ENCODE data around the gene RBPJL.

RBPJL gene

GRCh38 chr20:45258259-45258658 is 48.4 kb upstream of the RBPJL start:
- Histone ChIP-seq H3K36me3 (replicated peaks; ENCODE audit: insufficient read depth, low read length) (no peaks in the 10 kb centered on the region), H3K27ac (ENCODE audit: low read length) (no peak overlapping the region), H3F3A (ENCODE audit: insufficient read depth, low read length) (peaks cover 15% of the 10 kb centered on the region), H3K79me2 (ENCODE audit: low read length) (no peaks in the 10 kb centered on the region), H3K9me3 (replicated peaks; ENCODE audit: insufficient read depth, low read length) (no peaks in the 10 kb centered on the region), H3K4me2 (ENCODE audit: low read depth, low read length) (no peak overlapping the region), H3K9me2 (replicated peaks; ENCODE audit: insufficient read depth, low read length) (no peaks in the 10 kb centered on the region), H3K27me3 (replicated peaks; ENCODE audit: insufficient read depth, low read length) (no peaks in the 10 kb centered on the region), H3K4me1 (ENCODE audit: low read length) (peaks cover 15% of the 10 kb centered on the region), H2AFZ (ENCODE audit: low read length) (no peak overlapping the region), H3K4me3 (ENCODE audit: low read length) (no peak overlapping the region), H3K9ac (ENCODE audit: low read length) (no peak overlapping the region), H4K20me1 (ENCODE audit: insufficient read depth, low read length) (no peaks in the 10 kb centered on the region)
- no peak for DNase-seq
- no peak for TF ChIP-seq EZH2phosphoT487 (IDR thresholded peaks at IDR 0.05; ENCODE audit: low read length)
- TF ChIP-seq, protein P1, sequence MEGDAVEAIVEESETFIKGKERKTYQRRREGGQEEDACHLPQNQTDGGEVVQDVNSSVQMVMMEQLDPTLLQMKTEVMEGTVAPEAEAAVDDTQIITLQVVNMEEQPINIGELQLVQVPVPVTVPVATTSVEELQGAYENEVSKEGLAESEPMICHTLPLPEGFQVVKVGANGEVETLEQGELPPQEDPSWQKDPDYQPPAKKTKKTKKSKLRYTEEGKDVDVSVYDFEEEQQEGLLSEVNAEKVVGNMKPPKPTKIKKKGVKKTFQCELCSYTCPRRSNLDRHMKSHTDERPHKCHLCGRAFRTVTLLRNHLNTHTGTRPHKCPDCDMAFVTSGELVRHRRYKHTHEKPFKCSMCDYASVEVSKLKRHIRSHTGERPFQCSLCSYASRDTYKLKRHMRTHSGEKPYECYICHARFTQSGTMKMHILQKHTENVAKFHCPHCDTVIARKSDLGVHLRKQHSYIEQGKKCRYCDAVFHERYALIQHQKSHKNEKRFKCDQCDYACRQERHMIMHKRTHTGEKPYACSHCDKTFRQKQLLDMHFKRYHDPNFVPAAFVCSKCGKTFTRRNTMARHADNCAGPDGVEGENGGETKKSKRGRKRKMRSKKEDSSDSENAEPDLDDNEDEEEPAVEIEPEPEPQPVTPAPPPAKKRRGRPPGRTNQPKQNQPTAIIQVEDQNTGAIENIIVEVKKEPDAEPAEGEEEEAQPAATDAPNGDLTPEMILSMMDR (IDR thresholded peaks at IDR 0.05; ENCODE audit: low read length), result no peak
- TF ChIP-seq EZH2 (optimal IDR thresholded peaks at IDR 0.05; ENCODE audit: low read depth, low read length), result no peak

- Histone ChIP-seq H3K9ac (ENCODE audit: low read length) (no peak overlapping the region), H3K36me3 (replicated peaks; ENCODE audit: insufficient read depth, low read length) (no peaks in the 10 kb centered on the region), H3K27me3 (replicated peaks; ENCODE audit: insufficient read depth, low read length) (no peaks in the 10 kb centered on the region), H3F3A (ENCODE audit: insufficient read depth, low read length) (peaks cover 15% of the 10 kb centered on the region), H4K20me1 (ENCODE audit: insufficient read depth, low read length) (no peaks in the 10 kb centered on the region), H3K27ac (ENCODE audit: low read length) (no peak overlapping the region), H3K4me3 (ENCODE audit: low read length) (no peak overlapping the region), H3K4me1 (ENCODE audit: low read length) (peaks cover 15% of the 10 kb centered on the region), H2AFZ (ENCODE audit: low read length) (no peak overlapping the region), H3K79me2 (ENCODE audit: low read length) (no peaks in the 10 kb centered on the region), H3K4me2 (ENCODE audit: low read depth, low read length) (no peak overlapping the region), H3K9me2 (replicated peaks; ENCODE audit: insufficient read depth, low read length) (no peaks in the 10 kb centered on the region), H3K9me3 (replicated peaks; ENCODE audit: insufficient read depth, low read length) (no peaks in the 10 kb centered on the region)
- DNase-seq, result no peak
- TF ChIP-seq, protein P1 (IDR thresholded peaks at IDR 0.05; ENCODE audit: low read length), result no peak
- no peak for TF ChIP-seq EZH2 (optimal IDR thresholded peaks at IDR 0.05; ENCODE audit: low read depth, low read length)
- no peak for TF ChIP-seq EZH2phosphoT487 (IDR thresholded peaks at IDR 0.05; ENCODE audit: low read length)
Observed at GRCh38 chr20:45258664-45259063, 48.0 kb upstream of the RBPJL start.

GRCh38 chr20:45263556-45264266 is 42.9 kb upstream of the RBPJL start:
- DNase-seq, result no peak
- no peak overlapping the region for H3K9ac ChIP-seq (ENCODE audit: low read length)
- H2AFZ ChIP-seq (ENCODE audit: low read length), result no peak overlapping the region
- H3K9me2 ChIP-seq (replicated peaks; ENCODE audit: insufficient read depth, low read length), result no peaks in the 10 kb centered on the region
- no peak overlapping the region for H3K4me2 ChIP-seq (ENCODE audit: low read depth, low read length)
- TF ChIP-seq EZH2 (optimal IDR thresholded peaks at IDR 0.05; ENCODE audit: low read depth, low read length), result no peak
- H3K27ac ChIP-seq (ENCODE audit: low read length), result no peak overlapping the region
- H3K9me3 ChIP-seq (replicated peaks; ENCODE audit: insufficient read depth, low read length), result no peaks in the 10 kb centered on the region
- H3K79me2 ChIP-seq (ENCODE audit: low read length), result no peaks in the 10 kb centered on the region
- H3K27me3 ChIP-seq (replicated peaks; ENCODE audit: insufficient read depth, low read length), result no peaks in the 10 kb centered on the region
- no peak overlapping the region for H3K4me3 ChIP-seq (ENCODE audit: low read length)
- no peaks in the 10 kb centered on the region for H4K20me1 ChIP-seq (ENCODE audit: insufficient read depth, low read length)
- H3K4me1 ChIP-seq (ENCODE audit: low read length), result no peaks in the 10 kb centered on the region
- H3K36me3 ChIP-seq (replicated peaks; ENCODE audit: insufficient read depth, low read length), result no peaks in the 10 kb centered on the region
- H3F3A ChIP-seq (ENCODE audit: insufficient read depth, low read length), result no peaks in the 10 kb centered on the region

DNA sequence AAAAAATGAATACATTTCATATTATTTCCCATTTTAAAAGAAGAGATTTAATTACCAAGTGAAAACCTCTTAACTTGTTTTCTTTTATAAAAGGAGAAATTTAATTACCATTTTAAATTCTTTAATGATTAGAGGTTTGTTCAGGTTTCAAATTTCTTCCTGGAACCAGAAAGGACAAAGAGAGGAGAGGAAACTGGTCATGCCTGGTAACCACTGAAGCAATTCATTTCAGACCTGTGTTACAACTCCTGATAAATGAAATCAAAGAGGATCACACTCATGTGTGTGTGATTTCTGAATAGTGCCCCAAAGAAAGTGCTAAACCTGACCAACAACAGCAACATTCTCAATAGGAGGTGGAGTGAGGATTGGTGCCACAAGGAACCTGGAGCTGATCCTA is 39.7 kb upstream of the RBPJL start:
- Histone ChIP-seq H3K9me2 (replicated peaks; ENCODE audit: insufficient read depth, low read length) (no peaks in the 10 kb centered on the region), H3K79me2 (ENCODE audit: low read length) (no peaks in the 10 kb centered on the region), H3K4me1 (ENCODE audit: low read length) (no peaks in the 10 kb centered on the region), H3F3A (ENCODE audit: insufficient read depth, low read length) (no peaks in the 10 kb centered on the region), H3K9ac (ENCODE audit: low read length) (no peak overlapping the region), H3K27ac (ENCODE audit: low read length) (no peak overlapping the region), H3K9me3 (replicated peaks; ENCODE audit: insufficient read depth, low read length) (no peaks in the 10 kb centered on the region), H4K20me1 (ENCODE audit: insufficient read depth, low read length) (no peaks in the 10 kb centered on the region), H3K27me3 (replicated peaks; ENCODE audit: insufficient read depth, low read length) (no peaks in the 10 kb centered on the region), H3K36me3 (replicated peaks; ENCODE audit: insufficient read depth, low read length) (no peaks in the 10 kb centered on the region), H3K4me3 (ENCODE audit: low read length) (no peak overlapping the region), H2AFZ (ENCODE audit: low read length) (no peak overlapping the region), H3K4me2 (ENCODE audit: low read depth, low read length) (no peak overlapping the region)
- no peak for DNase-seq
- no peak for TF ChIP-seq EZH2 (optimal IDR thresholded peaks at IDR 0.05; ENCODE audit: low read depth, low read length)
- TF ChIP-seq EZH2phosphoT487 (IDR thresholded peaks at IDR 0.05; ENCODE audit: low read length), result no peak
- TF ChIP-seq, protein P1 (IDR thresholded peaks at IDR 0.05; ENCODE audit: low read length), result no peak

Measured in MM.1S (cell line).